NCI-H345 (cell line): ENCODE data around the gene WWOX.
"Not testable (repeated sequence)": the region's sequence is repeated elsewhere in the genome, so short reads cannot be mapped to it uniquely, and the experiment has no call there.

Experiments
- DNase-seq: peaks from one replicate; lab custom pipeline; 2025; lab: John Stamatoyannopoulos, UW

WWOX gene

GRCh38 chr16:78099271-78100111 lies at the start of gene WWOX:
Gene WWOX, plus strand, starts transcription at chr16:78099654.
- DNase-seq, result peak; percentile 94

- no peak for DNase-seq
Observed at GRCh38 chr16:78050734-78051400, 48.6 kb upstream of the WWOX start.

- peak; percentile 12 for DNase-seq
Observed at GRCh38 chr16:78057803-78058564, 41.5 kb upstream of the WWOX start.

- DNase-seq, result not testable (repeated sequence)
Observed at GRCh38 chr16:78059806-78060205, 39.6 kb upstream of the WWOX start.

GRCh38 chr16:78060295-78060694 lies 39.2 kb upstream of the WWOX start:
- no peak for DNase-seq

- DNase-seq, result no peak
Observed at GRCh38 chr16:78060809-78061208, 38.6 kb upstream of the WWOX start.

GRCh38 chr16:78065319-78065718 lies 34.1 kb upstream of the WWOX start:
- no peak for DNase-seq

- DNase-seq, result no peak
Observed at GRCh38 chr16:78069913-78070312, 29.5 kb upstream of the WWOX start.

- no peak for DNase-seq
Observed at GRCh38 chr16:78072275-78072674, 27.2 kb upstream of the WWOX start.

GRCh38 chr16:78075800-78076199 lies 23.7 kb upstream of the WWOX start:
- DNase-seq, result no peak

- DNase-seq, result no peak
Observed at GRCh38 chr16:78081341-78081740, 18.1 kb upstream of the WWOX start.

- DNase-seq, result no peak
Observed at GRCh38 chr16:78091419-78091818, 8.0 kb upstream of the WWOX start.

- DNase-seq, result no peak
Observed at GRCh38 chr16:78092758-78093157, 6.7 kb upstream of the WWOX start.

- no peak for DNase-seq
Observed at GRCh38 chr16:78094166-78094565, 5.3 kb upstream of the WWOX start.

GRCh38 chr16:78094998-78095397 lies 4.5 kb upstream of the WWOX start:
- no peak for DNase-seq

- DNase-seq, result no peak
Observed at GRCh38 chr16:78096386-78096785, 3.1 kb upstream of the WWOX start.

GRCh38 chr16:78097548-78097947 lies 1.9 kb upstream of the WWOX start:
- no peak for DNase-seq

GRCh38 chr16:78098087-78098486 lies 1.4 kb upstream of the WWOX start:
- DNase-seq, result no peak

GRCh38 chr16:78098595-78099270 lies 721 bp upstream of the WWOX start:
- no peak for DNase-seq

GRCh38 chr16:78100112-78100467 lies 636 bp downstream of the WWOX start:
- DNase-seq, result no peak

GRCh38 chr16:78102122-78102660 lies 2.7 kb downstream of the WWOX start:
- DNase-seq, result no peak

- DNase-seq, result no peak
Observed at GRCh38 chr16:78102865-78103264, 3.4 kb downstream of the WWOX start.
